ENCODE results near the gene WWOX. TPM values are rescaled to one million over a fixed set of nuclear protein-coding genes. Genes with fewer than 3 reads are reported as not detected.

The WWOX gene
- total RNA-seq, 4 donors from 2014 or later, result 12.9 to 53.5 (median 25.6) TPM

- 66 to 95% methylated on average over 5 of the region's 5 CpGs for WGBS, 2 donors (ENCODE audit: low coverage in 1 of 2)
- H3K36me3 ChIP-seq, result no peaks in the 10 kb centered on the region
- H3K4me3 ChIP-seq, result no peak overlapping the region
- H3K4me1 ChIP-seq, result no peaks in the 10 kb centered on the region
- no peaks in the 10 kb centered on the region for H3K27me3 ChIP-seq
- peaks cover 0 to 5% (median 0%) of the 10 kb centered on the region in 3 donors for H3K9me3 ChIP-seq
- no peak overlapping the region for H3K27ac ChIP-seq
- ATAC-seq, result no peak
- TF ChIP-seq POLR2AphosphoS5 (IDR thresholded peaks at IDR 0.05) (no peak), POLR2A (IDR thresholded peaks at IDR 0.05) (no peak), EP300 (IDR thresholded peaks at IDR 0.05) (no peak), CTCF (IDR thresholded peaks at IDR 0.05) (no peak)
Measured at GRCh38 chr16:78571898-78572358, 472.5 kb downstream of the WWOX start.

- Histone ChIP-seq H3K4me1 (no peaks in the 10 kb centered on the region), H3K27me3 (no peaks in the 10 kb centered on the region), H3K27ac (no peak overlapping the region), H3K9me3 (peaks cover 0 to 5% (median 0%) of the 10 kb centered on the region in 3 donors), H3K36me3 (no peaks in the 10 kb centered on the region), H3K4me3 (no peak overlapping the region)
- WGBS, 2 donors (ENCODE audit: low coverage in 1 of 2), result 40 to 81% methylated on average over 1 to 2 of the region's 2 CpGs
- TF ChIP-seq EP300 (IDR thresholded peaks at IDR 0.05), result no peak
- ATAC-seq, result no peak
Measured at GRCh38 chr16:78574571-78574970, 475.1 kb downstream of the WWOX start.

GRCh38 chr16:78576941-78577340 lies 477.5 kb downstream of the WWOX start:
- peaks cover 0 to 5% (median 0%) of the 10 kb centered on the region in 3 donors for H3K9me3 ChIP-seq
- H3K27ac ChIP-seq, result no peak overlapping the region
- H3K36me3 ChIP-seq, result no peaks in the 10 kb centered on the region
- no peak for TF ChIP-seq EP300 (IDR thresholded peaks at IDR 0.05)
- no peak overlapping the region for H3K4me3 ChIP-seq
- ATAC-seq, result no peak
- no peaks in the 10 kb centered on the region for H3K4me1 ChIP-seq
- no peaks in the 10 kb centered on the region for H3K27me3 ChIP-seq

GRCh38 chr16:78577630-78578029 lies 478.2 kb downstream of the WWOX start:
- Histone ChIP-seq H3K4me1 (no peaks in the 10 kb centered on the region), H3K36me3 (no peaks in the 10 kb centered on the region), H3K27ac (no peak overlapping the region), H3K27me3 (no peaks in the 10 kb centered on the region), H3K9me3 (peaks cover 0 to 5% (median 0%) of the 10 kb centered on the region in 3 donors), H3K4me3 (no peak overlapping the region)
- ATAC-seq, result no peak
- no peak for TF ChIP-seq CTCF (IDR thresholded peaks at IDR 0.05)
- TF ChIP-seq EP300 (IDR thresholded peaks at IDR 0.05), result no peak
- no peak for TF ChIP-seq POLR2A (IDR thresholded peaks at IDR 0.05)
- no peak for TF ChIP-seq POLR2AphosphoS5 (IDR thresholded peaks at IDR 0.05)
- 83 to 87% methylated on average over 6 of the region's 6 CpGs for WGBS, 2 donors (ENCODE audit: low coverage in 1 of 2)

- Histone ChIP-seq H3K27ac (no peak overlapping the region), H3K4me1 (no peaks in the 10 kb centered on the region), H3K4me3 (no peak overlapping the region), H3K9me3 (peaks cover 0 to under 1% (median 0%) of the 10 kb centered on the region in 3 donors), H3K36me3 (no peaks in the 10 kb centered on the region), H3K27me3 (no peaks in the 10 kb centered on the region)
- ATAC-seq, result no peak
- 82 to 88% methylated on average over 7 of the region's 7 CpGs for WGBS, 2 donors (ENCODE audit: low coverage in 1 of 2)
- TF ChIP-seq EP300 (IDR thresholded peaks at IDR 0.05) (no peak), CTCF (IDR thresholded peaks at IDR 0.05) (no peak), POLR2A (IDR thresholded peaks at IDR 0.05) (no peak), POLR2AphosphoS5 (IDR thresholded peaks at IDR 0.05) (no peak)
Measured at GRCh38 chr16:78579020-78579419, 479.6 kb downstream of the WWOX start.

GRCh38 chr16:78583441-78583840 lies 484.0 kb downstream of the WWOX start:
- TF ChIP-seq CTCF (IDR thresholded peaks at IDR 0.05) (no peak), POLR2AphosphoS5 (IDR thresholded peaks at IDR 0.05) (no peak), EP300 (IDR thresholded peaks at IDR 0.05) (no peak), POLR2A (IDR thresholded peaks at IDR 0.05) (no peak)
- WGBS, 2 donors (ENCODE audit: low coverage in 1 of 2), result 94 to 100% methylated on average over 2 to 3 of the region's 3 CpGs
- ATAC-seq, result no peak
- no peaks in the 10 kb centered on the region for H3K4me1 ChIP-seq
- H3K36me3 ChIP-seq, result no peaks in the 10 kb centered on the region
- no peaks in the 10 kb centered on the region for H3K27me3 ChIP-seq
- no peak overlapping the region for H3K4me3 ChIP-seq
- H3K9me3 ChIP-seq, result no peaks in the 10 kb centered on the region
- no peak overlapping the region for H3K27ac ChIP-seq

Data from gastroesophageal sphincter (tissue), 4 donors.